NCI-H1930 (cell line): Measurements from ENCODE around the gene FHIT.

Experiments used
- DNase-seq, 2 experiments: peaks; one replicate each; lab custom pipeline; 2025; lab: John Stamatoyannopoulos, UW

Gene FHIT

DNA sequence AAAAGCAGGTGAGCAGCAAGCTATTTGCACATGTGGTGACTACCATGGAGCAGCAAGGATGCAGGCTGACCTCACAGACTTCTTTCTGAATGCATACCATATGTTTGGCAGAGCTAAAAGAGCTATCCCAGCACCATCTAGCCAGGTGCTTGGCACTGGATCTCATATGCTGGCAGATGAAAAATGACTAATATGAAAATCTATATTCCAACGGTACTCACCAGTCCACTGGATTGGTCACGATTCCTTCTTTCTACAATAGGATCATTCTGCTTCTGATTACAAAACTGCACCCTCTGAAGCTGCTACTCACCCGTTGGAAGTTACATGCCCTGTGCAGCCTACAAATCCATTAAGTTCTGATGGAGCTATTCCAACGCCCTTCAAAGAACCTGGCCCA, 1487.1 kb downstream of the FHIT start:
- DNase-seq: no peak

DNA sequence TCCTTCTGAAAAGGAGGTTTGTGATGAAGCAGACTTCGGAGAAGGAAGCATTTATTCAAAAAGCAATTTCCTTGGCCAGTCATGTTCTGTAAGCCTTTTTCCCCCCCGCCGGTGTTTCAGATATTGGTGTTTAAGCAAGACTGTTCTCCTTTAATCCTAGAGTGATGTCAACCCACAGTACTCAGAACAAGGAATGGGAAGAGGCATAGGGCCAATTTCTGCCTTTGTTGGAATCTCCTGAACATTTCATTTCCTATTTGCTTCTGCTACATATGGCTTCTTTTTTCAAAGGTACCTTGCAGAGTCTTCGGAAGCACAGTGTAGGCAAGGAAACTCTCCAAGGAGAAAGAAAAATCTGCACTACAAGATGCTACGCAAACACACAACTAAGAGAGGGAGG, 1488.3 kb downstream of the FHIT start:
- DNase-seq: no peak

DNA sequence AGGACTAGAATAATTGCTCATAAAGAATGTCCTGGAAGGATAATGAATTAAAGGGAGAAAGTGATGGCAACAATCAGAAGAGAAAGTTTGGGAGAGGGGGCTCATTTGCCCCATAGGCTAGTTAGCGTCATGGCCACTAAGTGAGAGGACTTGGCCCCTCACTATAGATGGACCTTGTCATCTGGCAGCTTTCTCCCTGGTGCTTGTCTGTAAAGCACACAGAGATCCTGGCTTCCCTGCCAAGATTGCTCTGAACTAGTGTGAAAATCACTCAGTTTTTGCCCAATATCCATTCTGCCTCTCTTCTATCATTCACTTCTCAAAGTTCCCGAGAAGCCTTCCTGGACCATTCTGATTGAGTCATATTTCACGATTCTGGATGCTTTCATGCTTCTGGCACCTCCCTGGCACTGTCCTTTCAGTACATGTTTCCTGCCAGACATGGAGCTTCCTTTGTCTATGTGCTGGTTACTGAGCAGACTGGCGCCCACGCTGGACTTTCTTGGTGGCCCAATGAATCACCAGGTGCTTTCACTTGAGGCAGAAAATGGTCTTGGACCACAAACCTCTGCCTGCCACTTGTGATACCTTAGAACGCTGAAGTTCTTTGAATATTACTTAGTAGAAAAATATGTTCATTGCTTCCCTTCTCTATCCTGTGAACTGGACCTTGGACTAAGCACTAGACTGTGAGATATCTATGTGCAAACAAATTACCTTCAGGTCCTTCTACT, 1491.8 kb downstream of the FHIT start:
- no peak for DNase-seq

DNA sequence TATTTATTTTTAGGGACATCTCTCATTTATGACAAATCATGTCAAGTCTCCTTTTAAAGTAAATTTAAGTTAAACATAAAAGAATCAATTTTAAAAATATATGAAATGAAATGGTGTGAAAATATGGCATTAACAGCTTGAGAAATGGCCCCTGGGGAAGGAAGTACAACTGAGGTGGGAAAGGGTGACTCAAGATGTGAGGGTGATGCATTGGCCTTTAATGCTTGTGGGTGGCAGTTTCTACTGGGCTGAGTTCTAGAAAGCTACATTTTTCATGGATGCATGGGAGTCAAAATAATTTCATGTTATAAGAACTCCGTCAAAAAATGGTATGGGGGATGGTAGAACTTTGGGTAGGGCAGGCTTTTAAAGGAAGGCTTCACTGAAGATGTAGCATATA, 1492.6 kb downstream of the FHIT start:
- no peak for DNase-seq

DNA sequence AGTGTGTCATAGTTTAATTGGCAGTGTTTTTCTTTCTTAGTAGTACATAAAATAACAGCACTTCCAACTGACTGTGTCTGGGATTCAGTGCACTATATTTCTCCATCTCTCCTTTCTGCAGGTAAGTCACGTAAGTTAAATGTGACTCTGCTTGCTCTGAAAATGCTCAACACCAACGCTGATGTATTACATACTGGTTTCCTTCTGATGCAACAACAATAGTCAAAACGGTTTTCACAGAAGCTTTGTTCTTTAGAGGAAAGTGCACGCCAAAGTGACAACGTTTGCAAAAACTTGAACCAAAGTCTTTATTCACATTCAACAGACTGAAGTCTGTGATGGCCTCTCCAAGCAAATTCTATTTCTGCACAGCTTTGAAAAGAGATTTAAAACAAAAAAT, 1494.3 kb downstream of the FHIT start:
- DNase-seq: no peak

DNA sequence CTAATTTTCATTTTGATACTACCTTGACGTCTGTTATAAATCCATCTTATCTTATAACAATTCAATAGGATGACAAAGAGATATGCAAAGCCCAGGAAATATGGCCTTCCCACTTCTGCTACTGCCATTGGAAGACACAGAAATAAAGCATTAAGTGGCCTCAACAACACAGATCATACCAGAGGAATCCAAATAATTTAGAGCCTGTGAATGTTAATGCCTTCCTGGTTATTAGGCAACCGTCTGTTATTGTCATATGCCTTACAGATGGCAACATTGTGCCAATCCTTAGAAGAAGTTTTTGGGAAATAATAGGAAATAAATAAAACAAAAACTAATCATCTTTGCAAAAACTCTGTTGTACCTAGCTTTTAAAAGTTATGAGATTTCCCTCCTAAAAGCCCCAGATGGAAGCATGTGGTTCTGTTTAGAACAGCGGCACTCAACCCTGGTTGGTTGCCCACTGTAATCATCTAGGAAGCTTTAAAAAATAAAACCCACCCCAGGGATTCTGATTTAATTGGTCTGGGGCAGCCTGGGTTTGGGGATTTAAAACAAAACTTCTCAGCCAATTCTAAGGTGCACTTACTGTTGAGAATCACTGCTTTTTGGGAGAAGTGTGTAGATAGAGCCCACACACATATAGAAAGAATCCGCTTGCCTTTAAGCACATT, 1496.7 kb downstream of the FHIT start:
- DNase-seq: no peak

DNA sequence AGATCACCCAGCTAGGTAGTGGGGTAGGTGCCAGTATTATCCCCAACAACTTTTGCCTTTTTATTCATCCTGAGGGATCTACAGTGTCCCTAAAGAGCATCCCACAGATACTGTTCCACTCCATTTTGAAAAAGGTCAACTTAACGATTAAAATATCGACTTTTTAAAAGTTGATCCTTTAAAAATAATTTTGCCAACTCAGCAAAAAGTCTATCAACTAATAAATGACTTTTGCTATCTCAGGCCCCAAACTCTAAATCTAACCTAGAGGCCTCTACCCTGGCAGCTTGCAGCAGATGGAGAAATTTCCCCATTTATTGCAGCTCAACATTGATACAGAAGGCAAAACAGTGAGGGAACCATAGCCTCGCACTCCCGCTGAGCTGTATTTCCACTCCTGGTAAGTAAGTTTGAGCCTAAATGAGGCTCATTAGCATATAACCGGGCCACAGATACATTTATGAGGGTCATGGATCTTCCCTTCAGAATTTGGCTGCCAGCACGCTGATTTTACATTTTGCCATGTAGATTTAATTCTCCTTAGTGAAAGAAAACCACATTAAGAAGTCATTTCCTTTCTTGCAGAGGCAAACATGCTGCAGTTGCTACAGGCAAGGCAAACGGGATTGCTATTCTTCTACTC, 1497.3 kb downstream of the FHIT start:
- DNase-seq: no peak

DNA sequence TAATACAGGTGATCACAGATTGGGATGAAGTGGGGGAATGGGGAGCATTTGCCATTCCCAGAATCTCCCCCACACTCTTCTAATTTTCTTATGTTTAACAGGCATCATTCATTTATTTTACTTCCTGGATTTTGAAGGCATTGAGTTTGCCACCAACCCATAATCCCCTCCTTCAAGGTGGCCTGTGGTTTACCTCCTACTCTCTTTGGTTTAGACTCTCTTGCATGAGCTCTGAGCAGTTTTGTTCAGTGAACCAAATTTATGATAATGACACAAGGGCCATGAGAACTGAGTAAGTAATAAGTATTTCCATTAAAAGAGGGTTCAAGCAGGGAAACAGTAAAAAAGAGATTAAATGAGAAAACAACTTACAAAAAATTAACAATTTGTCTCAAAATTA, 1498.3 kb downstream of the FHIT start:
- DNase-seq: no peak

DNA sequence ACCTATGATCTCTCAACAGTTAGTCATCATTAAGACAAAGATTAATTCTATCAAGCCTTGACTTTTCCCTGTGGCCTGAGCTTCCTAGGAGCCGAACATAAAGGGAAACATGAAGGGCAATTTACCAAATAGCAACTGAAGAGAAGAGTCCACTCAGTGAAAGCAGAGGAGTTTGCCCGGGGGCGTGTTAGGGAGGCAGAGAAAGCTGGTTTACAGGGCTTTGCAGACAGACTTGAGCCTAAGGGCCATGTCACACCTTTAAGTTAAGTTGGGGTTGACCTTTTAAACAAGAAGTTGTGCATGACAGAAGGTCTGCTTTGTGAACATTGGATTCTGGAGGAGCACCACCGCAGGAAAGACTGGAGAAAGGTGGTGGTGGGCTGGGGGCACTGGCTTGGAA, 1499.6 kb downstream of the FHIT start:
- no peak for DNase-seq

DNA sequence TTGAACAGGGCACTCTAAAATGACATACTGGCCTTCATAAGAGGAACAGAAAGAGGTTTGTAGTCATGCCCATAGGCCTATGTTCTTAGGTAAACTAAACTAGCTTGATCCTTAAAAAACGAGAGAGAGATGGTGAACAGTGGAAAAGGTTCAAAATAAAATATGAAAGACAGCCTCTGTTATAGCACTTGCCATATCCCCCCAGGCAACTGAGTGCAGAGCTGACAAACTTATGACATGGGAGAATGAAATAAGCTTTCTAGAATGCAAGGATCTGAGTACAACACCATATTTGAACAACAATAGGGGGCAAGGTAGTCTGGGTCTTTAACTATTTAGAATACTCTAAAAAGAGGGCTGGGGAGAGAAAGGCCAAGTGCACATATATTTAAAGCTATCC, 1500.9 kb downstream of the FHIT start:
- DNase-seq: no peak

DNA sequence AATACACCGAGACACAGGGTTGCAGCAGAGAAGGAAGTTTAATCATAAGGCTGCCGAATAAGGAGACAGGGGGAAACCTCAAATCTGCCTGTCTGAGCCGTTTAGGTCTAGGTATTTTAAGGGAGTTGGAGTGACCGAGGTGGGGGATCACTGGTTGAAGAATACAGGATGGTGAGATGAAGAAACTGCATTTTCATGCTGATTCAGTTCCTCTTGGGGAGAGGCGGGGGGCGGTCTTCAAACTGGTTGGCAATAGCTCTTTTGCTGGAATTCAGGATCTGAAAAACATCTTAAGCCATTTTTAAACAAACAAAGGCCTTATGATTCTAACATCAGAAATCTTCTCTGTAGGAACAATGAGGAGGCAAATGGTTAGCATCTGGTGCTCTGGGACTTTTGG, 1502.0 kb downstream of the FHIT start:
- DNase-seq: no peak

DNA sequence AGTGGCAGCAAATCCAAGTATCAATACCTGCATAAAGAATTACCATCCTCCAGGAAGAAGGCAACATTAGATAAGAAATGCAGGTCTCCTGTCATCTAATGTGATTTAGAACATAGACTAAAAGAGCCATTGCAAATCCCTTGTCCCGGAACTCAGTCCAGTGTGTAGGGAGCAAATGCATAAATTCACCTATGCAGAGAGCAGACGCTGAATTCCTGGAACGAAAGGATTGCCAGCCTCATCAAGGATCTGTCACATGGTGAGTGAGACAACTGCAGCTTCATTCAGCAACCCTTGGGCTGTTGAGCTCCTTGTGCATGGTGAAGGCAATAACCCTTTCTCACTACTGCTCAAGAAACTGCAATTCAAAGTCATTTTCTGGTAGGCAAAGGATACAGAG, 1504.7 kb downstream of the FHIT start:
- DNase-seq: no peak

DNA sequence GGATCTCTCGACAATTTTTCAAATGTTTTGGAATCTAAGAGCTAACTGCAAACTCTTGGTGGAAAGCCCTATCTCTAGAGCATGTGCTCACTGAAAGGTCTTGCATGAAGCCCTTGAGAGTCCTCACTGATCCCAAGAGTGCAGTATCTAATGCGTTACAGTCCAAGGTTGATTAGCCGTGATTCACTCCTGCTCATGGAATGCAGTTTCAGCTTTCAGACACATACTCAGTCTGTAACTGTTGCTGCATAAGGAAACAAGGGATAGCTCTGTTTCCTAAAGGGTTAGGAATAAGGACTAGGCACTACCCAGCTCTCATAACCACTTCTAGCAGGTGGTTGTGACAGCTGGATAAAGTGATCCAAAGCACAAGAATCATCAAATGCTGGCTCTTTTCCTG, 1514.0 kb downstream of the FHIT start:
- no peak for DNase-seq

DNA sequence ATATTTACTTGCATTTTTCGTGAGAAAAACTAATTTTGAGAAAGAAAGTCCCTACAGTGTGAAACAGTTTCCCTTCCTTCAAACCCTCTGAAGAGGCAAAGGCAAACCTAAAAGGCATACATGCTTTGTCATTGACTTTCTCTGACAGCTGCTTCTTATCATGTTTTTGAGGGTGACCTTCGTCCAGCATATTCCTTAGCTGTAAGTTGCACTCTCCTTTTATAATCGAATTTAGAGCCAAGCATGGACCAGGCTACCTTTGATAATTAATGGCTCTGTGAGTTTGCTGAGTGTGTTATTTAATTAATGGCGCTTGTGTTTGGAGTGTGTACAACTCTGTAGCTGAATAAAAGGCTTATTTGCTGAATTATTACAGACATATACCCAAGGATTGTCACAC, 1517.2 kb downstream of the FHIT start:
- DNase-seq: no peak

DNA sequence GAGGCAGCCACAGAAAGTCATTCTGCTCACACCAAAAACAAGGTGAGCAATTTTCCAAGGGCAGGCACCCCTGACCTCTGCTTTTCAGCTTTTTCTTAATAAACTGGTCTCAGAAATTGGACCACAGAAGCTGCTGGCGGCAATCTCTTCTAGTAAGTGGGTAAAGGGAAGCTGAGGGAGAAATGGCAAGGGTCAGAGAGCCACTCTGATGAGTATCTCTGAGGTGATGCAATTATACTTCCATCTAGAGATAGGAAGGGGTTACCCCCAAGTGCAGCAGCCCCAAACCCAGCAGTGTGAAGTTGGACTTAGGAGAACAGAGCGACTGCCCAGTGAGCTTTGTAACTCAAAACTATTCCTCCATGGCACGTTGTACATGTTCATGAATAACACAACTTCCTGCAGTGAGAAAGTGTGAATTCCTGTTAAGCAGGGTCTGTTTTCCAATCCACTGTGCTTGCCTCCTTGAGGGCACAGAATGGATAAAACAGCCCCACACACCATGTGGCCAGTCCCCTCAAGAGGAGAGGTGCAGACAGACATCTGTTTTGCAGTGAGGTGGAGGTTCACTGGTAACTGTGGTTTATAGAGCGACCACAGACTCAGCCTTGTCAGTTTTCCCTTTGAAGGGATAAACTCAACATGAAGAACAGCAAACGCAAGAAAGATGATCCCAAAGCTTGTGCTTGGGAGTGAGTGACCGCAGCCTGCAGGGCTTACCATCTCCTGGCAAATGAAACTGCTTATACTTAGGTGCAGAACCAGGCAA, 1518.0 kb downstream of the FHIT start:
- no peak for DNase-seq

DNA sequence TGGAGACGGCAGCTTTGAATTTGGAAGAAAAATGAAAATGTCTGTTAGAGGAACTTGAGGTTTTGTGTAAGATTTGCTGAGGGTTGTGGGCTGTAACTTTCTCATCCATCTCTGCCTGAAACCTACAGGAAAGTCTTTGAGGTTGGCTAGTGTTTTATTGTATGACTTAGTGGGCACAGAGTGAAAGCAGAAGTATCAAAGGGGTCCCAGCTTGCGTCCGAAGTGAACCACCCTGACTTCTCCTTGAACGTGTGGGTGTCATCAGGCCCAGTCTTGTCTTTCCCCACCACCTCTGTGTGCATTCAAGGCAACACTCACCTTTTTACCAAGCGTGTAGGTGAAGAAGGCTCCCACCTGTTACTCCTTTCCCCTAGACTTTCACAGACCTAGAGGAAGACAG, 1519.3 kb downstream of the FHIT start:
- DNase-seq: no peak

DNA sequence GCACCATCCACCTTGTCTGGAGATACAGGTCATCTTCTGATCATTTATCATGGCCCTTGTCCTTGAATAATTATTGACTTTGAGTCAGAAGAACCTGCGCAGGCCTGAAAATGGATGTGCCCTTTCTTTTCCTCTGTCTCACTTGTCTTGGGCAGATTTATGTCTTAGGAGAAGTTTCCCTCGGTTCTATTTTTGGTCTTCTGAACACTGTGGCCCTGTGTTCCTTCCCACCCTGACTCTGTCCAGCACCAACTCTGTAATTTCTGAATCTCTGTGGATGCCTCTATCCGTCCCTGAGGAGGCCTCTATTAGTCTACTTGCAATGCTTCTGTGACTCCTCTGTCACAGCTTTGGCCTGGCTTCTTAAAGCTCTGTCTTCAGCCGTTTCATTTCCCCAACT, 1520.7 kb downstream of the FHIT start:
- DNase-seq: no peak

DNA sequence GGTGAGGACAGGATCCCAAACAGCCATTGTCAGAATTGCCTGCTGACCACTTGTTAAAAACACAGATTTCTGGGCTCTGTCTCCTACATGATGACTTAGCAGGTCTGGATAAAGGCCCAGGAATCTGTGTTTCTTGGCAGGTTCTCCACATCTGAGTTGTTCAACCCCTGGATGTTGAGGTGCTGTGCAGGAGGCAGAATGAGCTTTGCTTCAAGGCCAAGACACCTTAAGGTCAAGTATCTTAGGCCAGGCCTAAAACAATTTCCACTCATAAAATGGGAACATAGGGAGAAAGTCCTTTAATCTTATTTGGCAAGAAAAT, 1522.7 kb downstream of the FHIT start:
- DNase-seq: no peak

DNA sequence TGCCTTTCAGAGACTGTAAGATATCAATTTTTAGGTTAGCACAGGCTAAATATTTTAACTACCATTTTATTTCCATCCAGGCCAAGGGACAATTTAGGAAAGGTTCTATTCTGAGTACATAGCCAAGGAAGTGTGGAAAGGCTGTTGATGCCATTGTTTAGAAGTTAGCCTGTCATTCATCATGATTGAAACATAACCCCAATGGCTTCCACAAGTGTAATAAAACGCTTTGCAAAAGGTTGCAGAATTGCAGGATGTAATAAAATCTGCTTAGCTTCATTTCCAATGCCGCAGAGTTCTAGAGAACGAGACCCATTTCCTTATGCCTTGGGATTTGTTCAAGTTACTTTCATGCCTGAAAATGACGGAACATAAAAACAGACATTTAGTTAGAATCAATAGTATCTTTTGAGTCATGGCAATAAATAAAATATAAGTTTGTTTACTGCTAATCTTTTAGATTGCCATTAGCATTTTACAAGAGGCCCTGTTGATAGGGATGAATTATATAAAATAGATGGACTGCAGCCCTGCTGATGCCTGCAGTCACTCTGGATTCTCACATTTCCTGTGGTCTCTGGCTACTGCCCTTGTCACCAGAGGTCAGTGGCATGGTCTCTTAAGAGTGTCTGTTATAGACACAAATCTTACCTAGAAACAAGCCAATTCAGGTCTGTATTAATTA, 1523.2 kb downstream of the FHIT start:
- DNase-seq: no peak

DNA sequence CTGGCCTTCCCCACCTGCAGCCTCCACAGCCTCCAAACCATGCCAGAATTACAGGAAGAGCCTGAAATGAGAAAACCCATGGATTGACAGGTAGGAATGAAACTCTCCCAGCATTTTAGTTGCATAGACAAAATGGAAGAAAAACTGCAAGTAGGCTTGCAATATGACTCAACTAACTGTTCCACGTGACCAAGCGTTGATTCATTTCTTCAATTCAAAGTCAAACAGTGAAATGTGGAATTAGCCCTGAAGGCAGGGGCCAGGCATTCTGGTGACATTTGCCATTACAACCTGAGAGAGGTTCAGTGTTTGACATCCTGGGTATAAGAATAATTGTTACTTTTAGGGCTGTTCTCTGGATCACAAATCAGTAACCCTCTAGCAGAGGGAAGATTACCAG, 1525.0 kb downstream of the FHIT start:
- DNase-seq: no peak

DNA sequence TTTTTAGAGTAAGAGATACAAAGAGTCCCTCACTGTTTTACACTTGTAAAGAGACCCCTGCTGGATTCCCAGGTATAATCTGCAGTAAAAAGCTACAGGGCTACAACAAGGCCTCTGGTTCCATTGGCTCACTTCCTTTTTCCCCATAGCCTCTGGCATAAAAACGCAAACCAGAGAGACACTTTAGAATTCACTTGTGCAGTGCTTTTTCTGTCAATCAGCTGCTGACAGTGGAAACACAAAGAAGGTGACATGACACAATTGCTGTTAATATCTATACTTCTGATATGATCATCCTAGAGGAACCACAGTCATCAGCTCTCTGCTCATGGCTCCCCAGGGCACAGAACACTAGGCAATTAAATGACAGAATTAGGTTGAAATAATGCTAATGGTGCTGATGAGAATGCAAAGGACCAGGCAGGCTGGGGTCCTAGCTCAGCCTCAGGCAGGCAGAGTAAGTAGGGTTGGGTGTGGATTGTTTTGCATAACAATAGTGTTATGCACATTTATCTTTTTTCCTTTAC, 1533.5 kb downstream of the FHIT start:
- DNase-seq: no peak

DNA sequence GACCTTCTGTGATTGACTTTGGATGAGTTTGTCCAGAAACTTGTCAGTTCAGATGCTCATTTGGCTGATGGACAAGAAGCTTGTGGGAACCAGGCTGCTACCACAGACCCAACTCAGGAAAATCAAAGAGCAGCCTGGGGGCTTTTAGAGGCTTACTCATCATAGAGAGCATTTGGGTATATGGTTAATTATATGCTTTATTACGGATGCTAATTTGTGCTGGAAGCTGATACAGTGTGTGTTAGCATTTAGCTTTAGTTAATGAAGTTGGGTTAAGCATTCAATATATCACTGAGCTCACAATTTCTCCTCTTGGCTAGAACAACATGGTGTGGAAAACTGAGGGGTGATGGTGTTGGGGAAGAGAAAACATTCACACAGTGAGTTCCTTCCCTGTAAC, 1537.2 kb downstream of the FHIT start:
- no peak for DNase-seq
